Activated CD4-positive, alpha-beta T cell treated with anti-CD3 and anti-CD28 coated beads for 4 hours (primary cell): ENCODE results near the gene LYL1.
A peak's percentile ranks its signal among the peaks of the same experiment; 100 is the strongest.

Experiments used
- DNase-seq, 2 donors: peaks; one replicate each; pipeline ENCODE4 v3.0.0-alpha.2; 2020

LYL1 gene

DNA sequence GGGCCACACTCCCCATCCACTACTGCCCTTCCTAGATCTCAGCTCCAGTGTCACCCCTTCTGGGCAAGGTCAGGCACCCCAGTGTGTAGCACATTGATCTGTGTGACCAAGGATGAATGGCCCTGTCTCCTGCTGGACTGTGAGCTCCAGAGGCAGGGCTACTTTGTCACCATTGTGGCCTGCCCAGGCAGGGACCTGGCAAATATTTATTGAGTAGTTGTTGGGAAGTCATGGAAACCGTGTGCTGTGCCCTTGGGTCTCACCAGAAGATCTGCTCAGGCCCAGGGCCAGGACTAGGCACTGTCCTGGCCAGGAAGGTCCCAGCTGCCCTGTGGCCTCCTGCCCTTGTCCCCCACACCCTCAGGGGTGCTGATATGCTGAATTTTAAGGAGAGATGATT lies 25.9 kb upstream of the LYL1 start:
- no peak for DNase-seq

- no peak for DNase-seq
Measured at GRCh38 chr19:13127811-13128575, 25.3 kb upstream of the LYL1 start.

DNA sequence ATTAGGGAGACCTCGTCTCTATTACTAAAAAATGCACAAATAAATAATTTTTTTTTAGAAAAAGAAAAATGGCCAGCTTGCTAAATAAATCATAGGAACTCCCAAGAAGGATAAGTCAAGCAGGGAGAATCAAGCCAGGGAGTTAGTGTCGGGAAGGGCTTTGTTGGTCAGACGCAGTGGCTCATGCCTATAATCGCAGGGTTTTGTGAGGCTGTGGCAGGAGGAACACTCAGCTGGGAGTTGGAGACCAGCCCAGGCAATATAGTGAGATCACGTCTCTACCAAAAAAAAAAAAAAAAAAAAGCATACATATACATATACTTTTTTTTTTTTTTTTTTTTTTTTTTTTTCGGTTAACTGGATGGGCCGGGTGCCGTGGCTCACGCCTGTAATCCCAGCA lies 24.4 kb upstream of the LYL1 start:
- DNase-seq = no peak

DNA sequence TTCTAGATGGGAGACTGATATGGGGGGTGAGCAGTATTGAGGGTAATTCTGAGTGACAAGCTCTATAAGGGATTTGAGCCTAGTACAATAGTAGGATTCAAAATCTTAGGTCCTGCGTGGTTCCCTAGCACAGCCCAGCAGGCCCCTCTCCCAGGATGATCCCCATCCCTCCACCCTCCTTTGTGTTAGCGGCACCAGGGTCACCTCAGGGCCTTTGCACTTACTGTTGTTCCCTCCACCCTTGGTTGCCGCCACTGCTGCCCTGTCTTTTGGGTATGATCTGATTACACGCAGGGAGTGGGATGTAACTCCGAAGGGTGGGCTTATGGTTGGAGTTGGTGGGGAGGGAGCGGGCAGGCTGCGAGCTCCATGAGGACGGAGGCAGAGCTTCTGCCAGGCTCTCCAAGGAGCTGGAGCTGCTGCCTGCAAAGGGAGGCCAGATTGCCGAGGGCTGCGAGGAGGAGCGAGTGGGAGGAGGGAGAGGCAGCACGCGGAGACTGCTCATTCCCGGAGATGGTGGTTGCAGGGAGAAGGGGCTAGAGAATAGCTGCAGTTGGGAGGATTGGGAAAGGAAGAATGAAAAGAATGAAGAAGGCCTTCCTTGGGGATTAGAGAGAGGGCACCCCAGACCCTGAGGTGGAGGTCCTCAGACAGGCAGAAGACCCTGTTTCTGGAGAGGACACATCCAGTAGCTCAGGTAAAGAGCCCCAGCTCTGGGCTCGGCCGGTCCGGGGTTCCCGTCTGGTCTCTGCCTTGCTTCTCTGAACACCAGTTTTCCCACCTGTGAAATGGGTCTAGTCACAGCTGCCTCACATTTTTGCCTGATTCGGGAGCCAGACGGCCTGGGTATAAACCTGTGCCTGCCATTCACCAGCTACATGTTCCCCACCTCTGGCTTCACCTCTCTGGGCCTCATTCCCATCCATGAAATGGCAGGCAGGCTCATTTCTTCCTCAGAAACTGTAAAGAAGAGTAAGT lies 20.6 kb upstream of the LYL1 start:
- DNase-seq = no peak

GRCh38 chr19:13122275-13122878 lies 19.7 kb upstream of the LYL1 start:
- no peak for DNase-seq

- DNase-seq = no peak
Measured at GRCh38 chr19:13121551-13122274, 19.1 kb upstream of the LYL1 start.

- DNase-seq = no peak
Measured at GRCh38 chr19:13120817-13121216, 18.2 kb upstream of the LYL1 start.

- no peak for DNase-seq
Measured at GRCh38 chr19:13120031-13120430, 17.4 kb upstream of the LYL1 start.

DNA sequence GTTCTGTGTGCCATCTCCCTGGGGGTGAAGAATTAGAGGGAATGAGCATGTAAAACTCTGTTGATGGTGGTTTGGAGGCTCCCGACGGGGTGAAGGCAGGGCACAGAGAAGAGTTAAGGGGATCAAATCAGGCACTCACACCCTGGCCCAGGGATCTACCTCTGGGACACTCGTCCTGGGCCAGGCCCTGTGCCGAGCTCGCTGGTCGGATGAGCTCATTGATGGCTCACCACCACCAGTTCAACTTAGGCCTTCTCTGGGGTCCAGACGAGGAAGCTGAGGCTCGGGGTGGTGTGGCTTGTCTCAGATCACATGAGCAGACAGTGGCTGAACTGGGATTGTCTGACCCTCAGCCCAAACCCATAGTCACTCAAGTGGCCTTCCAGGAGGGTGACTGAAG lies 17.0 kb upstream of the LYL1 start:
- DNase-seq = no peak

DNA sequence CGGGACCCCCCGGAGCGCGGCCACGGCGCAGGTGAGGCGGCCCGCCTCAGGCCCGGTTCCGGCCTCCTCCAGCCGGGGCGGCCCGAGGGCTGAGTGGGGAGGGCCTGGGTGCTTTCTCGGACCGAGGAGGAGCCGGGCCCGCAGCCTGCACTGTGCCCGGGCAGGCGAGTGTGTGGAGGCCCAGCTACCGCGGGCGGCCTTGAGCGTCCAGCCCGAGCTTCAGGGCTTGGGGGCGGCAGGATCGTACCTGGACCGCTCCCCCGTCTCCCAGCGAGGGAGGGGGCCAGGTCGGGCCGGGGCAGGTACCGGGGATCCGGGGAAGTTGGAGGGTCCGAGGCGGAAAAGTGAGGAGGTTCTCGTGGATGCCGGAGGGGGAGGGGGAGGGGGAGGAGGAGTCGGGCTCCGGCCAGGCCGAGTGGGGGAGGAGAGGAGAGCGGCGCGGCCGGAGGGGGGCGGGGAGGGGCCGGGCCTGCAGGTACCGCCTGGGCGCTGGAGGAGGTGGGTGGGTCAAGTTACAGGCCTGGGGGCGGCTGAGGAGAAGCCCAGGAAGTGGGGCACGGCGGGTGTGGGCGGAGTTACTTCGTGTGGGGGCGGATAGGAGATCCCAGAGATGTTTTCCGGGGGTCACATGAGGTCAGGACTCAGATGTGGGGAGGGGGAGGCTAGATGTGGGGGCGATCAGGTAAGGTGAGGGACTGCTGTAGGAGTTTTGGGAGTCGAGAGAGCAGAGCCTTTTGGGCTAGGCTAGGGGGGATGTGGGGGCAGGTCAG lies 16.0 kb upstream of the LYL1 start:
- DNase-seq = peak; percentile 59 to 68

- DNase-seq = peak; percentile 85 to 86
Measured at GRCh38 chr19:13117772-13118423, 15.2 kb upstream of the LYL1 start, which contains the start of gene NACC1. Gene NACC1 (plus strand): TSS chr19:13118264. CDS start chr19:13135208, 16,944 bp downstream.

- no peak for DNase-seq
Measured at GRCh38 chr19:13117176-13117771, 14.6 kb upstream of the LYL1 start.

- peak; percentile 90 to 92 for DNase-seq
Measured at GRCh38 chr19:13116282-13117175, 13.9 kb upstream of the LYL1 start, which contains the start of gene TRMT1. Gene TRMT1 (minus strand): TSS chr19:13116740. CDS start chr19:13116399, 341 bp downstream.

DNA sequence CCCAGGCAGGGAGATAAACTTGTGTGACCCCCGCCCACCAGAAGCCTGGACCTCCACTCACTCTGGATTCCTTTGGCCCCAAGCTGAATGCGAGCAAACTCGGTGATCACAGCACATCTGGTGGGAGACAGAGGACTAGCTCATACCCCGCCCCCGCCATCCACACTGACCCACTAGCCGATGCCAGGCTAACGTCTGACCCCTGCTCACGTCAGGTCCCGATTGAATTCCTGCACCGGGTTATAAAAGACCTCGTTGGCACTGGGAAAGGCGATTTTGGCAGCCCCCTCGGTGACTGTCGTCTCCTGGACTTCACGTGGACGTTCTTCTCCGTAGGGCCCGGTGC lies 13.3 kb upstream of the LYL1 start:
- no peak for DNase-seq

DNA sequence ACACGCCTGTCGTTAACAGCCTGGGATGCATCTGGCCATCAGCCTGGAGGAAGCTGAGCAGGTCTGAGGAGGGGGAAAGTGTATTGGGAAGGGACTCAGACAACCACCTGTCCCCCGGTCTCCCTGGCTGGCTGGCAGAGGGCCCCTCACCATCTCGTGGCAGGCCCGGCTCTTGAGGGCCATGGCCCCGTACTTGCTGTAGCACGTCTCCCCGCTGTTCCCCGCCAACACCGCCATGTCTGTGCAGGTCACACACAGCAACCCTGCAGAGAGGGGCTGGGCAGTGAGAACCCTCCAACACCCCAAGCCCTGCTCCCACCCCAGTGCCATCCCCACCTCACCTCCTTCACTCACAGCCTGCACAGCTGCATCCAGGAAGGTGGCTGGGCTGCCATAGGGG lies 9.9 kb upstream of the LYL1 start:
- DNase-seq = no peak

DNA sequence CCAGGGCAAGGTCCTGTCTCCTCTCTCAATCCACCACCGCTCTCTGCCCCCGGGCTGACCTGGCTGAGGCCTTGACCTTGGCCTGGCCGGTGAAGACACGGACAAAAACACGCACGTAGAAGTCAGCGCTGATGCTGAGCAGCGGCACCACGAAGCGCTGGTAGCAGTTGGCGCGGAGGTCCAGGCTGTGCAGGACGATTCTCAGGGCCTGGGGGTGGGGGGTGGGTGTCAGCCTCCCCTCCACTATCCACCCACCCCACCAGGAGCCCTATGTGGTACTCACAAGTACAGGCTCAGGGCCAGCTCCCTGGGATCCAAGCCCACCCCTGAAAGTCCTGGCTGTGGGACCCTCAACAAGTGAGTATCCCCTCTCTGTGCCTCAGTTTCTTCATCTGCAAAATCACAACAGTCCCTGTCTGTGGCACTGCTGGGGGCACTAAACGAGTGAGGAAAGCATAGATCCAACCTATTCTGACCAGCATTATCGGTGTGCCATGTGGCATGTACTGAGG lies 7.5 kb upstream of the LYL1 start:
- DNase-seq = no peak

DNA sequence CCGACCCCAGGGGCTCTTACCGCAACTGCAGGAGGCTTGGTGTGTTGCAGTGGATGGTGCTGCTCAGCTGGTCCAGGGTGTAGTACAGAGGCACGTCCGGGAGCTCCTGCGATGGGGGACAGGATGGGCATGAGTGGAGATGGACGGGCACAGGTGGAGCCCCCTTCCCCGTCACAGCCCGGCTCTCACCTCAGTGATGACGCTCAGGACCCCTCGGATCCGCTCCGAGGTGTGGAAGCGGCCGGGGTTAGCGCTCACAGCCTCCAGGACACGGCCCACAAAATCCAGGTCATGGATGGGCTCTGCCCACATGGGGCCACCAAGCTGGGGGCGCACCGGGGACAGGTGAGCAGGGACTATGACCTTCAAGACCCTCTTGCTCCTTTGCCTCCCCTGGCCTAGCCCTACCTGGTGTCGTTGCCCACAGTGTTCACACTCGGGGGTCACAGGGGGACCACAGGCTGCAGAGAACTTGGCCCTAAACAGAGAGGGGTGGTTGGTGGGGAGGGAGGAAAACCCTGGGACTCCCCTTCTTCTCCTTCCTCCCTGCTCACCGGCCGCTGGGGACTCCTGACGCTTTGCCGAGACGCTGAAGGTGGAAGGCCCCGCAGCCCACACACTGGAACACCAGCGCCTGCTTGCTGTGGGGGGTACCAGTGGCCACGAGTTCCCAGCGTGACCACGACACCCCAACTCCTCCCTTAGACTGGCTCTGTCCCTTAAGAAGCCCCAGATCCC lies 6.9 kb upstream of the LYL1 start:
- no peak for DNase-seq

DNA sequence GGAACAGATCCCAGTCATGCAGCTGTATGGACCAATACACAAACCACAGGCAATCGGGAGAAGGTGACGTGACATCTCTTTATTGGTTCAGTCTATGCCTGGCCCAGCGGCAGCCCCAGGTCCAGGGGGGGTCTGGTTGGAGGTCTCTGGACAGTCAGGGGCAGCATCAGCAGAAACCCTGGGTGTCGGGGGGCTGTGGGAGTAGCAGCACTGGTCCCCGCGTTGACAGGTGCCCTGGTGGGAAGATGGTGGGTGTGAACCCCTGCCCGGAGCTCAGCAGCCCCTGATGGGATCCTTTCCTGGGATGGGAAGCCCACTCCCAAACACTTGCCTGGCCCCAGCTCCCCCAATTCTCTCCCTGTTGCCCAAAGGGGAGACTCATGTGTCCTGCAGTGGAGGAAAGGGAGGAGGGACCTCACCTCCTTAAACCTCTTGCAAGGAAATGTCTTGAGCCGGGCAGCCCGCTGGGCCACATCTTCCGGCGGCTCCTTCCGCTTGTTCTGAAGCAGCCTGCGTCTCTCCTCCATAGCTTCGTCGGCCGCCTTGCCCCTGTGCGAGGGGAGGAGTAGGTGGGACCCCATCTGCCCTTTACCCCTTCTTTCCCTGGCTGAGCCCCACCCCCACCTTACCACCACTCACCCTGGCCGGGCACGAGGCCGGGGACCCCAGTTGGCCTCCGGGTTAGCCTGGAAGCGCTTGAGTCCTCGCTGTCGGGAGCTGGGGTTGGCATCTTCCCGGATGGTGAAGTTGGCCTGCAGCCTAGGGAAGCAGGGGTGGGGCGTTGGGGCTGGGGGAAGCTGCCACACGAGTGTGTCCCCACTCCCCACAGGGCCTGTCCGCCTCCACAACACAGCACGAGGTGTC lies 2.4 kb upstream of the LYL1 start:
- DNase-seq = peak in 1 of 2 donors; percentile 25
